Activated T-cell treated with anti-CD3 and anti-CD28 coated beads, Interleukin-2, amount 50 U/mL, for 72 hours (primary cell): ENCODE results near the gene KRTAP4-8. TPM values are rescaled to one million over a fixed set of nuclear protein-coding genes. Genes with fewer than 3 reads are reported as not detected.
"Not testable (repeated sequence)": the region's sequence is repeated elsewhere in the genome, so short reads cannot be mapped to it uniquely, and the experiment has no call there.

Experiments used
- ATAC-seq, 2 donors: fragments of 150-1000 bp; cut with Tn5 transposase; replicated peaks in 1 of 2; 2 replicates each; pipeline ENCODE4 v1.10.0; 2021; ENCODE audit warnings: moderate library complexity in 2 of 2, mild to moderate bottlenecking in 1 of 2
- DNase-seq, 2 donors: peaks; one replicate each; pipeline ENCODE4 v3.0.0; 2021 to 2022; ENCODE audit warnings: mixed read lengths in 1 of 2
- H3K27ac Mint-ChIP-seq: one replicate; pipeline ENCODE4 v1.8.0; 2022; ENCODE audit warnings: mild to moderate bottlenecking, moderate library complexity, mixed read lengths
- H3K27me3 Mint-ChIP-seq: one replicate; pipeline ENCODE4 v1.8.0; 2022; ENCODE audit warnings: low read depth, mixed read lengths
- H3K36me3 Mint-ChIP-seq, 2 donors: one replicate each; pipeline ENCODE4 v1.8.0; 2022; ENCODE audit warnings: mixed read lengths in 2 of 2, mild to moderate bottlenecking in 1 of 2; ENCODE audit not compliant: insufficient read depth in 2 of 2
- H3K4me1 Mint-ChIP-seq: one replicate; pipeline ENCODE4 v1.8.0; 2022; ENCODE audit warnings: low read depth, mixed read lengths
- H3K4me3 Mint-ChIP-seq, 2 donors: one replicate each; pipeline ENCODE4 v1.8.0; 2022; ENCODE audit warnings: mild to moderate bottlenecking in 2 of 2, mixed read lengths in 2 of 2, moderate library complexity in 2 of 2
- H3K9me3 Mint-ChIP-seq, 2 donors: one replicate each; pipeline ENCODE4 v1.8.0; 2022; ENCODE audit warnings: mixed read lengths in 2 of 2
- total RNA-seq, 2 donors: library from RNA; stranded (reverse); gene quantifications; one replicate each; pipeline ENCODE4 v1.2.3, GENCODE V29; 2022

The KRTAP4-8 gene
- total RNA-seq, 2 donors from 2014 or later = not detected

DNA sequence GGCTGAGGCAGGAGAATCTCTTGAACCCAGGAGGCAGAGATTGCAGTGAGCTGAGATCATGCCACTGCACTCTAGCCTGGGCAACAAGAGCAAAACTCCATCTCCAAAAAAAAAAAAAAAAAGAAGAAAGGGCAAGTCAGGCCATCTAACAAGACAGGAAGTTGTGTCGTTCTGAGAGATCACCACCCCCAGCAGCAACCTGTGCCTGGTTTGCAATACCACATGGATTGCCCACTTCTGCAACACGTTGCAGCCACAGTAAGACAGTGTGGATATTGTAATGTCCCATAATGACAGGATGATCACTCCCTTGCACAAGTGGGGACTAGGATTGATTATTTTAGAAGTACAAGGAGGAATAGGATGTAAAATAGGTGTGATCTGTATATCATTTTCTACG lies 28.9 kb downstream of the KRTAP4-8 start:
- Mint-ChIP-seq H3K36me3 (no peaks in the 10 kb centered on the region), H3K4me3 (no peak overlapping the region), H3K4me1 (no peaks in the 10 kb centered on the region), H3K27ac (no peak overlapping the region), H3K9me3 (no peaks in the 10 kb centered on the region), H3K27me3 (no peaks in the 10 kb centered on the region)
- DNase-seq = no peak
- no peak for ATAC-seq

DNA sequence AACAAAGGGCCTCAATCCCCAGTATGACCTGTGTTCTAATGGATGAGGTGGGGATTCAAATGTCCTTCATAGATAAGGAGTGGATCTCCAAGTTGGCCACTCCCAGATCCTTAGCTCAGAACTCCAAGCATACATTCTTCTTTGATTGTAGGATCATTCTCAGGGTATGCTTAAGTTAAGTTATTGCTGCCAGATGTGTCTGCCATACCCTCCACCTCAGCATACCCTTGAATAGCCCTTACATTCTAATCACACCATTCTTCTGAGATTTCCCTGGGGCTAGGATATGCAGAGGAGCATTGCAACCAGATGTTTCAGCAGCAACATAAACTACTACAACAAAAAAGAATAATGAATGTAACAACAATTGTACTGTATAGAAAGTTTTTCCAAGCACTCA lies 30.7 kb downstream of the KRTAP4-8 start:
- H3K27ac Mint-ChIP-seq = no peak overlapping the region
- ATAC-seq = no peak

DNA sequence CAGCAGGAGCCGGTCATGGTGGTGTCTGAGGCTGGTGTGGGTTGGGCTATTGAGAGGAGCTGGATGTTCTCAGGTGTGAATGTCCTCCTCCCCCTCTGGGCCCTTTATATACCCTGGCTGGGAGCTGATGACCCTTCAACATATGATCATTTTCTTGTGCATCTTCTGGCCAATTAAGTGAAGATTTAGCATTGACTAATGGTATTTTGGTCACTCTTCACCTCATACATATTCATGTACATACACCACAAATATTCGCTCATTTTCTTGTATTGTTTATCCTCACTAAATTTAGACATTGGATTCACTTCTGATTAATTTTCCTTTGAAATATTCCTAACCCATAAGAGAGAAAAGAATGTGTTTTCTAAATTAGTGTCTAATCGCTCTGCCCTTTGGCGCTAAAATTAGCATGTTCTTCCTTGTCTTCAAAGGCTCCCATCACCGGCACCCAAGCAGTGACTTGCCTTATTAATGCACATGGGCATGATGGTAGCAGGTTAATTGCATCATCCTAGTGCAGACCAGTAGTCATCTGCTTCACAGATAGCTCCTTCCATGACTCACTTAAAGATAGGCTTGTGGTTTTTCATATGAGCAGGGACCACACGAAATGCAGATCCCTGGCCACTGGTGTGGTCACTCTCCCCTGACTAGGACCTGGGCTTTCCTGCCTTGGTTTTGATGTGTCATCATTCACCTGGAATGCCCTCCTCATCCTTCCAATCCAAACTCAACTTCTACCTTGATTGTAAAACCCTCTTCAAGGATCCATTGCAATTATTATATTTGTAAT lies 31.9 kb downstream of the KRTAP4-8 start, which contains the start of gene KRTAP2-4:
Gene KRTAP2-4, minus strand, starts transcription at position 51 of the 796 bp plus-strand sequence. Its CDS starts 34 bp downstream, at position 17.
- ATAC-seq (peak in 1 of 2 donors; percentile 52), DNase-seq (no peak)
- no peaks in the 10 kb centered on the region for H3K36me3 Mint-ChIP-seq
- peaks cover 8% of the 10 kb centered on the region for H3K27me3 Mint-ChIP-seq
- H3K27ac Mint-ChIP-seq = no peak within 1 kb of the TSS
- H3K9me3 Mint-ChIP-seq = no peaks in the 10 kb centered on the region
- H3K4me1 Mint-ChIP-seq = no peaks in the 10 kb centered on the region
- no peak within 1 kb of the TSS for H3K4me3 Mint-ChIP-seq

More for the DNA sequence above, 30.7 kb downstream of the KRTAP4-8 start:
- DNase-seq = no peak
- no peaks in the 10 kb centered on the region for H3K36me3 Mint-ChIP-seq
- no peaks in the 10 kb centered on the region for H3K9me3 Mint-ChIP-seq
- no peak overlapping the region for H3K4me3 Mint-ChIP-seq
- H3K27me3 Mint-ChIP-seq = no peaks in the 10 kb centered on the region
- H3K4me1 Mint-ChIP-seq = no peaks in the 10 kb centered on the region

DNA sequence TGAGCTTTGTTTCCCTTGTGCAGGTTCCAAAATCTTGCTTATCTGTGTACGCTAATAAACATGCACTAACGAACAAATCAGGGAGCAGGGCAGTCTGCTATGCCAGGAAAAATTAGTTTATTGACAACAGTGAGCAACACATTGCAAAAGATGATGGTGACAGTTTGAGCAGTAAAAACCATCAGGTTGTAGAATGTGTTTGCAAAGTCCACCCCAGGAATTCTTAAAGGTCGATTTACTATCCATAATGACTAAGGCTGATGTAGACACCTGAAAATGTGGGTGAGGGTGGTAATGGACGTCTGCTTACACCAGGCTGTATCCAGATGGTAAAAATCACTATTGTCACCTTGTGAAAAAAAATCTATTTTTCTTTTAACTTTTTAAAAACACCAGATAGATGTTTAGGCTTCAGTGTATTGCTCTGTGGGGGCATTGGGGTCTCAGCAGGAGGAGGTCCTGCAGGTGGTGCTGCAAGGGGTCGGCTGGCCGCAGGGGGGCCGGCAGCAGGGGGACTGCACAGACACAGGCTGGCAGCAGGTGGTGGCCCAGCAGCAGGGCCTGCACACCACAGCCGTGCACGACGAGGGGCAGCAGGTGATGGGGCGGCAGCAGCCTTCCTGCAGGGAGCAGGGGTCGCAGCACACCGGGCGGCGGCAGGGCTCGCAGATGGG lies 32.8 kb downstream of the KRTAP4-8 start:
- not testable (repeated sequence) for H3K4me3 Mint-ChIP-seq, ATAC-seq, DNase-seq, H3K27ac Mint-ChIP-seq, H3K4me1 Mint-ChIP-seq, H3K36me3 Mint-ChIP-seq, H3K9me3 Mint-ChIP-seq
- H3K27me3 Mint-ChIP-seq = peaks cover 15% of the 10 kb centered on the region

DNA sequence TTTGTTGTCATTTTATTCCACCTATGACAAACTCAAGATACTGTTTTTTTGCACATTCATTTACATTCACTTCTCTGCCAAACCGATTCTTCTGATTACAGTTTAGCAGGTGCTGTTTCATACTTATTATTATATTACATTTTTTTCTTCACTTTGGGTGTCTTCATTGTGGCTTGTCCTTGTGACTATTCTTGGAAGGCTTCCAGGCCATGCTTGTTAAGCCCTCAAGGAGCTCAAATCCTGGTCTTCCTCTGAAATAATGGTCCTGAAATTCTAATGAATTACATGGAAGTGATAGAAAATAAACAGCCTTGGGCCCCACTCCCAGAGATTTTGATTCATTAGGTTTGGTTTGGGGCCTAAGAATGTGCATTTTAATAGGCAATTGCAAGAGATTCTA lies 33.6 kb downstream of the KRTAP4-8 start:
- no peaks in the 10 kb centered on the region for H3K9me3 Mint-ChIP-seq
- H3K27me3 Mint-ChIP-seq = peaks cover 21% of the 10 kb centered on the region
- no peak overlapping the region for H3K27ac Mint-ChIP-seq
- no peaks in the 10 kb centered on the region for H3K4me1 Mint-ChIP-seq
- ATAC-seq (no peak), DNase-seq (no peak)
- H3K4me3 Mint-ChIP-seq = no peak overlapping the region
- no peaks in the 10 kb centered on the region for H3K36me3 Mint-ChIP-seq

DNA sequence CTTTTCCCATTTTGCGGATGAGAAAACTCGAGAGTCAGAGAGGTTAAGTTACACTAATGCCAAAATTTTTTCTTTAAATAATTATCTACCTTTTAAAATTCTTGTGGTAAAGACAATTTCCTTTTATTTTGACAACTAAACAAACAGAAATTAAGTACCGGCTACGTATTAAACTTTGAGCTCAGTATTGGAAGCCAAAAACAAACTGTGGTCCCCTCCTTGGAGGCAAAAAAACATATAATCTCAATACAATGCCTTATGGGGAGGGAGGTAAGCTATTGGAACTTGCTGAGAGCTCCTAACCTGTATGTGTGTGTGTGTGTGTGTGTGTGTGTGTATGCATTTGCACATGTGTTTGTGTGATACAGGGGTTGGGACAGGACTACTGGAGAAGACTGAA lies 34.5 kb downstream of the KRTAP4-8 start:
- H3K9me3 Mint-ChIP-seq = no peaks in the 10 kb centered on the region

DNA sequence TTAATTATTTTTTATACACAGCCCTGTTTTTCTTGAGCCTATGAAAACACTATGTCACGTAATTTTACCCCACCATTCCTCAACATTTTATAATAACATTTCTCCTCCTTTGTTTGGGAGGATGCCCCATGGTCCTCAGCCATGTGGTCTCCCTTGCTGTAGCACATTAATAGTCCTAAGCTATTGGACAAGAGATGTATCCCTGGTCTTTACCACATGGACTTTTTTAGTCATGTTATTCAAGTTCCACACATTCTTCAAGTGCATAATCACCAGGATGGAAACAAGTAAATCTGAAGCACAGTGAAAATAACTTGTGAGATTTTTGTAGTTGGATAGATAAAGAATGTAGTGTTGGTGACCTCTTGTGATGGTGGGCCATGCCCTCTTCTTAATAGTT lies 36.0 kb downstream of the KRTAP4-8 start:
- H3K27me3 Mint-ChIP-seq = peaks cover 41% of the 10 kb centered on the region
- no peak for DNase-seq
- no peak overlapping the region for H3K27ac Mint-ChIP-seq
- H3K36me3 Mint-ChIP-seq = no peaks in the 10 kb centered on the region
- H3K4me1 Mint-ChIP-seq = no peaks in the 10 kb centered on the region
- no peak for ATAC-seq
- no peaks in the 10 kb centered on the region for H3K9me3 Mint-ChIP-seq
- no peak overlapping the region for H3K4me3 Mint-ChIP-seq

More for the DNA sequence above, 34.5 kb downstream of the KRTAP4-8 start:
- H3K36me3 Mint-ChIP-seq = no peaks in the 10 kb centered on the region
- no peak for DNase-seq
- H3K4me1 Mint-ChIP-seq = no peaks in the 10 kb centered on the region
- no peak for ATAC-seq
- peaks cover 30% of the 10 kb centered on the region for H3K27me3 Mint-ChIP-seq
- H3K27ac Mint-ChIP-seq = no peak overlapping the region
- no peak overlapping the region for H3K4me3 Mint-ChIP-seq

DNA sequence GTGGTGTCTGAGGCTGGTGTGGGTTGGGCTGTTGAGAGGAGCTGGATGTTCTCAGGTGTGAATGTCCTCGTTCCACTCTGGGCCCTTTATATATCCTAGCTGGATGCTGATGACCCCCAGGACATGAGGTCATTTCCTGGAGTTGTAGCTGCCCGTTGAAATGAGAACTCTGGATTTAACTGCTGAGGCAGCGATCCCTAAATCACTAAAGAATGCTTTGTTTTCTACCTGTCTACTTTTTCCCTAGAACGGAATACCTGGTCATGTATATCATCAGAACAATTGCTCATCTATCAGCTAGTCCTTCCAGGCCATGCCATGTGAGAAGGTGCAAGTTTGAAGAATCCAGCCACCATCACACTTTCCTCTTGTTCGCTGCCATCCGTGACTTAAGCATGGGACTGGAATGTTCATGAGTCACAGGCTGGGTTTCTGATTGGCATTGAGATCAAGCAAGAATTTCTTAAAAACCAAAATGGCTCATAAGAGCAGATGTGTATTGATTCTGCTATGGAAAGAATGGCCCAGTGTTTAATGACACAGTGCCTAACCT lies 37.8 kb downstream of the KRTAP4-8 start, which contains the start of gene KRTAP2-3:
Gene KRTAP2-3, minus strand, starts transcription at position 63 of the 553 bp plus-strand sequence. CDS start 64 bp downstream, outside the sequence.
- DNase-seq = no peak

DNA sequence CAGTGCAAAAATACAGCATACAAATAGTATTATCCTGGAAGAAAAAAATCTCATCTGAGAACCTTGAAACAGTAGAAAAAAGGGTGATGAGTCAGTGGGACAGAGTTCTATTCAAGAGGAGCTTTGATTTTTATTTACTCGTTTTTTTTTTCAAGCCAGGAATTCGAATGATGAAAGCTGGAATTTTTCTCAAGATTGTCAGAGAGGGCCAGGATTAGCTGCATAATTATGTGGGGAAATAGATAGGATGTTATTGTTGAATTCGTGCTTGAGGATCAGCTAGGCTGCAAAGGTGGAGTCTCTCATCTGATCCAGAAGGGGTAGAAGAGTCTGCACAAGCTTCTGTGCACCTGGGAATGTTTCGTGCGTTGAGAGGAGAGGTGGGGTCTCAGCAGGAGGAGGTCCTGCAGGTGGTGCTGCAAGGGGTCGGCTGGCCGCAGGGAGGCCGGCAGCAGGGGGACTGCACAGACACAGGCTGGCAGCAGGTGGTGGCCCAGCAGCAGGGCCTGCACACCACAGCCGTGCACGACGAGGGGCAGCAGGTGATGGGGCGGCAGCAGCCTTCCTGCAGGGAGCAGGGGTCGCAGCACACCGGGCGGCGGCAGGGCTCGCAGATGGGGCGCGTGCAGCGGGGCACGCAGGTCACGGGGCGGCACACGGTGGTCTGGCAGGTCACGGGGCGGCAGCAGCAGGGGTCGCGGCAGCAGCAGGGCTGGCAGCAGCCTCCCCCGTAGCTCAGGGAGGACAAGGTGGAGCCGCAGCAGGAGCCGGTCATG lies 38.5 kb downstream of the KRTAP4-8 start:
- not testable (repeated sequence) for DNase-seq, H3K4me1 Mint-ChIP-seq, H3K4me3 Mint-ChIP-seq, H3K36me3 Mint-ChIP-seq, H3K27ac Mint-ChIP-seq, ATAC-seq, H3K9me3 Mint-ChIP-seq
- H3K27me3 Mint-ChIP-seq = peaks cover 41% of the 10 kb centered on the region

More for the DNA sequence above, 37.8 kb downstream of the KRTAP4-8 start, which contains the start of gene KRTAP2-3:
- Mint-ChIP-seq H3K27ac (no peak within 1 kb of the TSS), H3K9me3 (no peaks in the 10 kb centered on the region), H3K4me1 (no peaks in the 10 kb centered on the region), H3K27me3 (peaks cover 41% of the 10 kb centered on the region), H3K36me3 (no peaks in the 10 kb centered on the region), H3K4me3 (no peak within 1 kb of the TSS)
- ATAC-seq = no peak

DNA sequence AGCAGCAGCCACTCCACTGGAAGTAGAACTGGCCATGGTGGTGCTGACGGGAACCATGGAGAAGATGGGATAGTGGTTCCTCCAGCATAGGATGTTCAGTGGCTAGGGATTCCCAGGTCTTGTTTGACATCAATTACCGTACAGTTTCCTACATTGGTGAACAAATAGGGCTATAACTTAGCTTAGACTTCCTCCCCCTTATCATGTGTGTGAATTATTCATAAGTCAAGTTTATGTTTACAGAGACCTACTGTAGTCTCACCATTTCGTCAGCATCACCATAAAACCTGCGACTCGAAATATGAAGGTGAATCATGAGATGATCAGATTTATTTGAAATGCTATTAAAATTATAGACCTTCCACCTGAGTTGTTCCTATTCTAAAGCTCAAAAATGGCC lies 39.2 kb downstream of the KRTAP4-8 start:
- ATAC-seq (no peak), DNase-seq (no peak)
- Mint-ChIP-seq H3K9me3 (no peaks in the 10 kb centered on the region), H3K4me1 (no peaks in the 10 kb centered on the region), H3K27me3 (peaks cover 41% of the 10 kb centered on the region), H3K4me3 (no peak overlapping the region), H3K27ac (no peak overlapping the region), H3K36me3 (no peaks in the 10 kb centered on the region)

DNA sequence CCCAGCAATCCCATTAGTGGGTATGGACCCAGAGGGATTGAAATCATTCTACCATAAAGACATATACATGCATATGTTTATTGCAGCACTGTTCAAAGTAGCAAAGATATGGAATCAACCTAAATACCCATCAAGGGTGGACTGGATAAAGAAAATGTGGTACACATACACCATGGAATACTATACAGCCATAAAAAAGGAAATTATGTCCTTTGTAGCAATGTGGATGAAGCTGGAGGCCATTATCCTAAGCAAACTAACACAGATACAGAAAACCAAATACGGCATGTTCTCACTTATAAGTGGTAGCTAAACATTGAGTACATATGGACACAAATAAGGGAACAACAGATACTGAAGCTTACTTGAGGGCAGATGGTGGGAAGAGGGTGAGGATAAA lies 40.4 kb downstream of the KRTAP4-8 start:
- no peaks in the 10 kb centered on the region for H3K9me3 Mint-ChIP-seq

DNA sequence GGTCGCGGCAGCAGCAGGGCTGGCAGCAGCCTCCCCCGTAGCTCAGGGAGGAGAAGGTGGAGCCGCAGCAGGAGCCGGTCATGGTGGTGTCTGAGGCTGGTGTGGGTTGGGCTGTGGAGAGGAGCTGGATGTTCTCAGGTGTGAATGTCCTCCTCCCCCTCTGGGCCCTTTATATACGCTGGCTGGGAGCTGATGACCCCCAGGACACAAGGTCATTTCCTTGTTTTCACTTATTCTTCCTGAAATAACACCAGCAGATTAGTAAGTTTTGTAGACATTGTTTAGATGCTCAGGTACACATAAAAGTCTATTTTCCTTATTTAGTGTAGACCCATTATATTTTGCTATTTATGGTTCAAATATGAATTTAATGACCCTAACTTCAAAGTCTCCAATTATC lies 42.8 kb downstream of the KRTAP4-8 start, which contains the start of gene KRTAP2-2:
Gene KRTAP2-2, minus strand, starts transcription at position 101 of the 400 bp plus-strand sequence. Its CDS starts 19 bp downstream, at position 82.
- H3K9me3 Mint-ChIP-seq, H3K27ac Mint-ChIP-seq, DNase-seq, H3K36me3 Mint-ChIP-seq, H3K4me1 Mint-ChIP-seq, H3K4me3 Mint-ChIP-seq, ATAC-seq: not testable (repeated sequence)
- peaks cover 25% of the 10 kb centered on the region for H3K27me3 Mint-ChIP-seq

More for the DNA sequence above, 40.4 kb downstream of the KRTAP4-8 start:
- Mint-ChIP-seq H3K27me3 (peaks cover 41% of the 10 kb centered on the region), H3K27ac (no peak overlapping the region), H3K4me1 (no peaks in the 10 kb centered on the region), H3K4me3 (no peak overlapping the region), H3K36me3 (no peaks in the 10 kb centered on the region)
- DNase-seq = no peak
- ATAC-seq = no peak
